Activated B cell treated with CpG ODN at 0.5 μM for 24 hours (primary cell): Measurements from ENCODE around the gene SMTNL1. TPM values are rescaled to one million over a fixed set of nuclear protein-coding genes. Genes with fewer than 3 reads are reported as not detected.

Experiments
- ATAC-seq: fragments of 200-7000 bp; cut with Tn5 transposase; one replicate; pipeline ENCODE4 v1.10.0; 2021; ENCODE audit warnings: low read depth, mild to moderate bottlenecking, moderate library complexity
- CTCF ChIA-PET: fragments of 350-600 bp; sonication (Branson Sonifier 250); formaldehyde crosslinking; loops from one replicate; lab custom pipeline; 2021; ENCODE audit warnings: antibody characterized with exemption; lab: Charles Lee
- POLR2A ChIA-PET: fragments of 350-600 bp; sonication (Branson Sonifier 250); formaldehyde crosslinking; loops from one replicate; lab custom pipeline; 2021; ENCODE audit warnings: antibody characterized with exemption; lab: Charles Lee
- DNase-seq: peaks from one replicate; pipeline ENCODE4 v3.0.0; 2022
- H3K27ac Mint-ChIP-seq: one replicate; pipeline ENCODE4 v1.8.0; 2020; ENCODE audit warnings: mixed read lengths
- H3K27me3 Mint-ChIP-seq: one replicate; pipeline ENCODE4 v1.8.0; 2021; ENCODE audit warnings: mixed read lengths
- H3K36me3 Mint-ChIP-seq: one replicate; pipeline ENCODE4 v1.8.0; 2021; ENCODE audit warnings: low read depth, mixed read lengths
- H3K4me1 Mint-ChIP-seq: one replicate; pipeline ENCODE4 v1.8.0; 2021; ENCODE audit warnings: mixed read lengths
- H3K4me3 Mint-ChIP-seq: one replicate; pipeline ENCODE4 v1.8.0; 2020; ENCODE audit warnings: mild to moderate bottlenecking, mixed read lengths
- H3K9me3 Mint-ChIP-seq: one replicate; pipeline ENCODE4 v1.8.0; 2020; ENCODE audit warnings: mixed read lengths
- intact Hi-C: fragments of 100-400 bp; cut with micrococcal nuclease; formaldehyde crosslinking; loops from one replicate; pipeline ENCODE4 v1.15.1; 2024
- total RNA-seq: library from RNA; stranded (reverse); gene quantifications from 2 replicates; pipeline ENCODE4 v1.2.3, GENCODE V29; 2022
- TF ChIP-seq, protein P1 (sequence below): fragments of 200-600 bp; IDR thresholded peaks from one replicate; pipeline ENCODE4 v1.8.0; 2022; ENCODE audit warnings: antibody characterized with exemption, mild to moderate bottlenecking

The SMTNL1 gene
- total RNA-seq, 1 donor from 2014 or later = not detected

DNA sequence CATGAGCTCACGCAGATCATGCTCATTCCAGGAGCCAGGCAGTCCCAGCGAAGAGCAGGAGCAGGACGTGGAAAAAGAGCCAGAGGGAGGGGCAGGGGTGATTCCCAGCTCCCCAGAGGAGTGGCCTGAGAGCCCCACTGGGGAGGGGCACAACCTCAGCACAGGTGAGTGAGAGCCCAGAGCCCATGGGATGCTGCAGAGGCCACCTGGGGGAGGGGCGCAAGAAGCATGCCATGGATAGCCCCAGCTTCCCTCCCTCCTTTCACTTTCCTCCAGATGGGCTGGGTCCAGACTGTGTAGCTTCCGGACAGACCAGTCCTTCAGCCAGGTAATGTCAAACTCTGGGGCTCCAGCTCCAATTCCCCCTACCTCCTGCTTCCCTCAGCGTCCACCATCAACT lies 6.2 kb downstream of the SMTNL1 start:
- TF ChIP-seq, protein P1, sequence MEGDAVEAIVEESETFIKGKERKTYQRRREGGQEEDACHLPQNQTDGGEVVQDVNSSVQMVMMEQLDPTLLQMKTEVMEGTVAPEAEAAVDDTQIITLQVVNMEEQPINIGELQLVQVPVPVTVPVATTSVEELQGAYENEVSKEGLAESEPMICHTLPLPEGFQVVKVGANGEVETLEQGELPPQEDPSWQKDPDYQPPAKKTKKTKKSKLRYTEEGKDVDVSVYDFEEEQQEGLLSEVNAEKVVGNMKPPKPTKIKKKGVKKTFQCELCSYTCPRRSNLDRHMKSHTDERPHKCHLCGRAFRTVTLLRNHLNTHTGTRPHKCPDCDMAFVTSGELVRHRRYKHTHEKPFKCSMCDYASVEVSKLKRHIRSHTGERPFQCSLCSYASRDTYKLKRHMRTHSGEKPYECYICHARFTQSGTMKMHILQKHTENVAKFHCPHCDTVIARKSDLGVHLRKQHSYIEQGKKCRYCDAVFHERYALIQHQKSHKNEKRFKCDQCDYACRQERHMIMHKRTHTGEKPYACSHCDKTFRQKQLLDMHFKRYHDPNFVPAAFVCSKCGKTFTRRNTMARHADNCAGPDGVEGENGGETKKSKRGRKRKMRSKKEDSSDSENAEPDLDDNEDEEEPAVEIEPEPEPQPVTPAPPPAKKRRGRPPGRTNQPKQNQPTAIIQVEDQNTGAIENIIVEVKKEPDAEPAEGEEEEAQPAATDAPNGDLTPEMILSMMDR = no peak
- DNase-seq (no peak), ATAC-seq (no peak)
- H3K27ac Mint-ChIP-seq = no peak overlapping the region
- H3K4me3 Mint-ChIP-seq = no peak overlapping the region
- H3K27me3 Mint-ChIP-seq = no peaks in the 10 kb centered on the region
- POLR2A ChIA-PET = no interaction called here
- H3K9me3 Mint-ChIP-seq = no peaks in the 10 kb centered on the region
- H3K4me1 Mint-ChIP-seq = peaks cover 18% of the 10 kb centered on the region
- intact Hi-C loops = no loop called here
- peaks cover 7% of the 10 kb centered on the region for H3K36me3 Mint-ChIP-seq
- CTCF ChIA-PET = no interaction called here

DNA sequence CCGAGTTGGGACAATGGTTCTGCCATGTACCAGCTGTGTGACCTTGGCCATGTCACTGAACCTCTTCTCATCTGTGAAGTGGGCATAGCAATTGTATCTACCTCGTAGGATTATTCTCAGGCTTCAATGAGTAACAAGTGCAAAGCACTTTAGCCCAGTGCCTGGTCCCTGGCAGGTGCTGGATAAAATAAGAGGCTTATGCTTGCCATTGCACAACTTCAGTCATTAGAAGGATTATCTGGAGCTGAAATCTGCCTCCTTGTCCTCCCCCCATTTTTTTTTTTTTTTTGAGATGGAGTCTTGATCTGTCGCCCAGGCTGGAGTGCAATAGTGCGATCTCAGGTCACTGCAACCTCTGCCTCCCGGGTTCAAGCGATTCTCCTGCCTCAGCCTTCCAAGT lies 7.2 kb downstream of the SMTNL1 start:
- H3K4me3 Mint-ChIP-seq = no peak overlapping the region
- TF ChIP-seq, protein P1 = no peak
- H3K27ac Mint-ChIP-seq = no peak overlapping the region
- ChIA-PET CTCF (interaction anchor here (1.0 to 2.8 kb wide), 2 partner anchors 17 to 24 kb away, joined by 3 to 9 read pairs; partner anchors contain the start of gene UBE2L6), POLR2A (interaction anchor here (0.6 kb wide), 1 partner anchor 37 kb away, joined by 3 read pairs; no protein-coding TSS in a partner anchor)
- no peaks in the 10 kb centered on the region for H3K27me3 Mint-ChIP-seq
- ATAC-seq = no peak
- H3K9me3 Mint-ChIP-seq = no peaks in the 10 kb centered on the region
- H3K4me1 Mint-ChIP-seq = peaks cover 20% of the 10 kb centered on the region
- H3K36me3 Mint-ChIP-seq = peaks cover 12% of the 10 kb centered on the region
- DNase-seq = no peak
- intact Hi-C loops = no loop called here

DNA sequence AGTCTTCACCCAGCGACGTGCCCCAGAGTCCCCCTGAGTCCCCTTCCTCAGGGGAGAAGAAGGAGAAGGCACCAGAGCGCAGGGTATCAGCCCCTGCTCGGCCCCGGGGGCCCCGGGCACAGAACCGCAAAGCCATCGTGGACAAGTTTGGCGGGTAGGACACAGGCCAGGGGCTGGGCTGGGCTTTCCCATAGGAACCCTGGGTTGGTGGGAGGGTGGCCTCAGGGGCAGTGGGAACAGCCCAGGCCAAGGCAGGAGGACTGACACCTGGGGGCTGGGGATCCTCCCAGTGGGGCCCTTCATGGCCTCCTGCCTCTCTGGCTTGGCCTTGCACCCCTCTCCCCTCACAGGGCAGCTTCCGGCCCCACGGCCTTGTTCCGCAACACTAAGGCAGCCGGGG lies 8.5 kb downstream of the SMTNL1 start:
- intact Hi-C loops = no loop called here
- CTCF ChIA-PET = interaction anchor here (2.8 kb wide), 1 partner anchor 22 kb away, joined by 9 read pairs; the partner anchor contains the start of gene UBE2L6
- H3K36me3 Mint-ChIP-seq = peaks cover 23% of the 10 kb centered on the region
- ATAC-seq = no peak
- no peaks in the 10 kb centered on the region for H3K9me3 Mint-ChIP-seq
- H3K4me3 Mint-ChIP-seq = no peak overlapping the region
- no peak overlapping the region for H3K27ac Mint-ChIP-seq
- DNase-seq = no peak
- peaks cover 20% of the 10 kb centered on the region for H3K4me1 Mint-ChIP-seq
- no peaks in the 10 kb centered on the region for H3K27me3 Mint-ChIP-seq
- POLR2A ChIA-PET = no interaction called here
- TF ChIP-seq, protein P1 = no peak

DNA sequence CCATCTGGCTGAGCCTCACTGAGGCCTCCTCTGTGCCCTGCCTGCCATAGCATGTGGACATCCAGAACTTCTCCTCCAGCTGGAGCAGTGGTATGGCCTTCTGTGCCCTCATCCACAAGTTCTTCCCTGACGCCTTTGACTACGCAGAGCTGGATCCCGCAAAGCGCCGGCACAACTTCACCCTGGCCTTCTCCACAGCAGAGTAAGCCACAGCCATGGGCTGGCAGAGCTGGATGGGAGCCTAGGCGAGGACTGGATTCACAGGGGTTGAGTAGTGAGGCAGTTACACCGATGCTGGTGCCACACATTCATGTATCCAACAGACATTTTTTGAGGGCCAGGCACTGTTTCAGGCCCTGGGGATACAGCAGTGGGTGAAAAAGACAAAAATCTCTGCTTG lies 9.1 kb downstream of the SMTNL1 start:
- TF ChIP-seq, protein P1 = no peak
- Mint-ChIP-seq H3K27me3 (no peaks in the 10 kb centered on the region), H3K4me3 (no peak overlapping the region), H3K4me1 (peaks cover 20% of the 10 kb centered on the region), H3K36me3 (peaks cover 27% of the 10 kb centered on the region), H3K27ac (no peak overlapping the region), H3K9me3 (no peaks in the 10 kb centered on the region)
- ChIA-PET CTCF (interaction anchor here (2.8 kb wide), 1 partner anchor 22 kb away, joined by 9 read pairs; the partner anchor contains the start of gene UBE2L6), POLR2A (interaction anchor here (1.9 kb wide), 1 partner anchor 15 kb away, joined by 16 read pairs; the partner anchor contains the start of gene TIMM10)
- DNase-seq (no peak), ATAC-seq (no peak)
- intact Hi-C loops = no loop called here

DNA sequence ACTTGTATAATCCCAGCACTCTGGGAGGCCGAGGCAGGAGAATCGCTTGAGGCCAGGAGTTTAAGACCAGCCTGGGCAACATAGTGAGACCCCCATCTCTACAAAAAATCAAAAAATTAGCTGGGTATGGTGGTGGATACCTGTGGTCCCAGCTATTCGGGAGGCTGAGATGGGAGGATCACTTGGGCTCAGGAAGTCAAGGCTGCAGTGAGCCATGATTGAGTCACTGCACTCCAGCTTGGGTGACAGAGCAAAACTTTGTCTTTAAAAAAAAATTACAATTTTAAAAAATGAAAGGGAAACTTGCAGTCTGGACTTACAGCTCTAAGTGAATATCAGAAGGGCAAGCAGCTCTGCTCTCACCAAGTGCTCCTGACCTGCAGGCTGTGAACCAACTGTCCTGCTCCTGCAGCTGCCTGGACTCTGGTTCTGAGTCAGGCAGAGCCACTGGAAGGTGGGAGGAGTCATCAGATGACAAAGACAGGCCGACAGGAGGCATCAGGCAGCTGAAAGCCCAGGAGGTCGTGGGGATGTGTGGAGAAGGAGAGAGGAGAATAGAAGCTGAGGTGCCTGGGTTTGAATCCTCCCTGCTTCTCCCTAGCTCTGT lies 9.6 kb downstream of the SMTNL1 start:
- POLR2A ChIA-PET = interaction anchor here (1.1 to 1.9 kb wide), 4 partner anchors 16 to 212 kb away, joined by 3 to 16 read pairs (median 4); partner anchors contain the start of genes SSRP1, TIMM10 and UBE2L6
- peaks cover 20% of the 10 kb centered on the region for H3K4me1 Mint-ChIP-seq
- ATAC-seq = no peak

More for the DNA sequence above, 9.6 kb downstream of the SMTNL1 start:
- Mint-ChIP-seq H3K27ac (peak overlapping the region; percentile 80), H3K4me3 (no peak overlapping the region), H3K27me3 (no peaks in the 10 kb centered on the region), H3K36me3 (peaks cover 32% of the 10 kb centered on the region), H3K9me3 (no peaks in the 10 kb centered on the region)
- TF ChIP-seq, protein P1 = no peak
- CTCF ChIA-PET = interaction anchor here (0.9 to 2.8 kb wide), 5 partner anchors 21 to 91 kb away, joined by 3 to 9 read pairs (median 7); partner anchors contain the start of gene UBE2L6
- no peak for DNase-seq
- intact Hi-C loops = no loop called here
